NCI-H2107 treated with DMSO at 0.1 percent for 48 hours (cell line): ENCODE data around the gene GMPS.
"Not testable (repeated sequence)": the region's sequence is repeated elsewhere in the genome, so short reads cannot be mapped to it uniquely, and the experiment has no call there.

Experiments used
- DNase-seq: peaks from one replicate; lab custom pipeline; 2025; ENCODE audit not compliant: unreplicated experiment; lab: John Stamatoyannopoulos, UW

GMPS gene

DNA sequence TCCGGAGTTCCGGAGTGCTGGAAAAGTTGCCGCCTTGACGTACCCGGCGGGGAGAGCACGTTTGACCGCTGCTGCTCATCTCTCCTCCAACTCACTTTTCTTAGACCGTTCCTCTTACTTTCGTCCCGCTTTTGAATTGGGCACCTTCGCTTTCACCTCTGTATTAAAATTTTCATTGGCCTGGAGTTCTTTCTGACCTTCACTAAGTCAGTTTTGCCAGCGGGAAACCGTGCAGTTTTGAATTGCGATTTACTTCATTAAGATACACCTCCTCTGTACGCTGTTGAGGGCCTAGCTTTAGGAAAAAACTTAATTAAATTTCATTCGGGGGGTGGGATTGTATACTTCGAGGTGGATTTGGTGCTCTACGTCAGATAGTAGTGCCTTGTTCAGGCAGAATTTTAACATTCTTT lies 1.3 kb downstream of the GMPS start:
- no peak for DNase-seq

DNA sequence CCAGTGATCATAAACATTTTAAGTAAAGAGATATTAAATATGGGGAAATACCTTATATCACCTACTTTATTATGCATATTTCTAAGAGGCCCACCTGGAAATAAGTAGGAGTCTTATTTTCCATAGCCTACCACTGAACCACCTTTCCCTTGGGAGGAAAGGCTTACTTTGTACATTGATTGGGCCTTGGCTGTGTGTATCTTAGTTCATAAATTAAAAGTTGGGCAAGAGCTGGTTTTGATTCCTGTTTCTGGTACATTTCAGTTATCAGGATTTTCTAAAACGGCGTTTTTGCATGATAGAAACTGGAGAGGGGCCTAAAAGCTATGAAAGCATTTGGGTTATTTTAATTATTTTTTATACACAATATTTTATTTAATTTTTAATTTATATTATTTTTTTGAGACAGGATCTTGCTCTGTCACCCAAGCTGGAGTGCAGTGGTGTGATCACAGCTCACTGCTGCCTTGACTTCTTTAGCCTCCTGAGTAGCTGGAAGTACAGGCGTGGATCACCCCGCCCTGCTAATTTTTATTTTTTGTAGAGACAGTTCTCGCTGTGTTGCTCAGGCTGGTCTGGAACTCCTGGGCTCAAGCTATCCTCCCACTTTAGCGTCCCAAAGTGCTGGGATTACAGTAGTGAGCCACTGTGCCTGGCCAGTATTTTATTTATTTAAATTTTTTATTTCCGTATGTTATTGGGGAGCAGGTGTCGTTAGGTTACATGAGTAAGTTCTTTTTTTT lies 2.6 kb downstream of the GMPS start:
- no peak for DNase-seq

DNA sequence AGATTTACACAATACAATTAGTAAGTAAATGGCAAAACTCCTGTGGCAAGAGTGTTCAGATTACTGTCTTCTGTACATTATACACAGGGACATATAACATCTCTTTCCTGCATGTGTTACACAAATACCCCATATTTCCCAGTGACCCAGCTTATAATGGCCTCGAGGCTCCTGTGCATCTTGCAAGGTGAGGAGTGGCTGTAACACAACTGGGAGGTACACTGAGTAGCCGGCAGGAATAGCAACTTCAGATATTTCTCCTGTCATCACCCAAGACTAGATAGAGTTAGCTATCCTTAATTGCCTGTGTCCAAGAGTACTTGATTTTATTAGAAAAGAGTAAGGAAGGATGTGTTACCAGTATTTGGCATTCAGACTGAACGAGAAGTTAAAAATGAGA lies 5.6 kb downstream of the GMPS start:
- DNase-seq = no peak

DNA sequence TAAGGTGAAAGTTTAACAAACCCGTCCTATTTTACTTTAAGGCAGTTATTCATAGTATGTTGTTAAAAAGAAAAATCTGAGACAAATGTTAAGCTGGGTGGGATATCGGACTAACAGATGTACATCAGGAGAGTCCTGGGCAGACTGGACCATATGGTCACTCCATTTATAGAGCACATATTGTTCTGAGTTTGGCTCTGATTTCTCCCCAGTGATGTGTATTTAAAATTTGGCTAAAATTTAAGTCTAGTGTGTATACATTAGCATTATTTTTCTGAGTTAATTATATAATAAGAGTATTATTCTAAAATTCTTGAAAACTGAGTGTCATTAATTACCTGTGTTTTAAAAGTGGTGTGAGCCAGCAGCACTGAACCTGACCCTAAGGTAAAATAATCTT lies 6.1 kb downstream of the GMPS start:
- no peak for DNase-seq

DNA sequence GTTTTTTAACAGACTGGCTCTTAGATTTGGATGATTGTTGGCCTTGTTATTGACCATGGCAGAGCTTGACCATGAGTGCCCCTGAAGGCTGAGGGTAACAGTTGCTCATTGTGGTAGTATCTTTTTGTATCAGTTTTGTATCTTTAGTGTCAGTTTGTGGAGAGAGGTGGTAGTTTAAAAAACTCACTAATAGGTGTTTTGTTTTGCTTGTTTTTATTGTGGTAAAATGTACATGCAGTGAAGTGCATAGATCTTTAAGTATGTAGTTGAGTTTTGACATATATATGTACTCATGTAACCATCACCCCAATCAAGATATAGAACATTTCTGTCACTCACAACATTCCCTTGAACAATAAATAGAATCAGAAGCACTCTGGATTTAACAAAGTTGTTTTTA lies 9.8 kb downstream of the GMPS start:
- DNase-seq = no peak

DNA sequence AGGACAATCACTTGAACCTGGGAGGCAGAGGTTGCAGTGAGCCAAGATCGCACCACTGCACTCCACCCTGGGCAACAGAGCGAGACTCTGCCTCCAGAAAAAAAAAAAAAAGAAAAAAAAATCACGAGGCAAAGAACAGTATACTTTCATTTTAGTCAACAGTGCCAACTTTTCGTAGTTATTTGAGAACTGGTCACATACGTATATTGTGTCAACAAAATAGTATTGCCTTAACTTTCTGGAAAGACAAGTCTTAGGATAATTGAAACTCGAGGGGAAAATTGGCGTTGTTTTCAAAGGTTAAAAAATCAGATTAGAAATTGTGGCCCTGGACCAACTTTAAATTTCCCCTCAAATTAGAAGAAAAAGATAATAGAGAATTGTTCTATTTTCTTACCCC lies 13.8 kb downstream of the GMPS start:
- no peak for DNase-seq

DNA sequence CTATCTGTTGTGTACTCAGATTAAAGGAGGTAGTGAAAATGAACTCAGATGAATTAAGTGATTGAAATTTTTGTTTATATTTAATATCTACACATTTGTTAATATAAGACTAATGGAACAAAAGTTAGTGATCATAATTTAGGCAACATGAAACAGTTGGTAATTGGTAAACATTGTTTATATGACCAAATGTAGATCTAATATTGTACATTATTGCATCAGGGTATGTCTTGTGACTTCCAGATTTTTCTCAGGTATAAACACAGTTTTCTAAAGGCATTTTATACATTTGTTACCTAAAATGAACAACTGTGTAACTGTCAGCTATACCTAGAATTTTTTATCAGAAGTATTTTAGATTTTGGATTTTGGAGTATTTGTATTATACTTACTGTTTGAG lies 14.8 kb downstream of the GMPS start:
- DNase-seq = no peak

DNA sequence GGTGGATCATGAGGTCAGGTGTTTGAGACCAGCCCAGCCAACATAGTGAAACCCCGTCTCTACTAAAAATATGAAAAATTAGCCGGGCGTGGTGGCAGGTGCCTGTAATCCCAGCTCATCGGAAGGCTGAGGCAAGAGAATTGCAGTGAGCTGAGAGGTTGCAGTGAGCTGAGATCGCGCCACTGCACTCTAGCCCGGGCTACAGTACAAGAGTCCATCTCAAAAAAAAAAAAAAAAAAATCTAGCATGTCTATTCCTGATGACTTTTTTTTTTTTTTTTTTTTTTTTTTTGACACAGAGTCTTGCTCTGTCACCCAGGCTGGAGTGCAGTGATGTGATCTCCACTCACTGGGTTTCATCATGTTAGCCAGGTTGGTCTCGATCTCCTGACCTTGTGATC lies 15.9 kb downstream of the GMPS start:
- not testable (repeated sequence) for DNase-seq

DNA sequence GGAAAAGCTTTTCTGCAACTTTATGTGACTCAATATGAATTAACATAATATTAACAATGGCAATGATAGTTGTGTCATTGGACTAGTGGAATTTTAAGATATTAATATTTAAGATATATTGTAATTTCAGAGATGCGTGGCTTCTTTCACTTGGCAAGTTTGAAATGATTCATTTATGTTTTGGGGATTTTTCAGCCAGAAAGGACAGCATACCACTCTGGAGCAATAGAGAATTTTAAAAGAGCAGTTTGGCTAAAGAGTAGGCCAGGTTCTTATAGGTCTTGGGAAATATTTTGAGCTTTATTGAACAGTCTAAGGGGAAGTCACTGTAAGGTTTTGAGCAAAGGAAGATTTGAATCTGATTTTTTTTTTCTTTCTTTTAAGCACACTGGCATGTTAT lies 16.5 kb downstream of the GMPS start:
- no peak for DNase-seq

DNA sequence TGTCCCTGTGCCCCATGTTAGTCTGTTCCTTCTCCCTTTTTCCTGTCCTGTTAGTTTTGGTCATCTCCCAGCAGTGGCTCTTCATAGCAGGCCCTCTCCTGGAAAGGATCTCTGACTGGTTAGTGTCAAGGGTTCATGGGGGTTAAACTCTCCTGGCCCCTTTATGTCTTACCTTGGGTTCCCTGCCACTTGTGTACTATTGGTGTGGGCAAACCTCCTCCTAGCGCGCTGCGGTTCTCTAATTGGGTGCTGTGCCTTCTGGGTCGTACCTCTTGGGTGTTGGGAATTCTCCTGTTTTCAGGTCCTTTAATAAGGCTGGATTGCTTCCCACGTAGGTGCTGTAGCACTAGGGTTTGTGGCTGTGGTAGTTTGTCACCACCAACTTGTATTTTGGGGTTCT lies 18.8 kb downstream of the GMPS start:
- no peak for DNase-seq

DNA sequence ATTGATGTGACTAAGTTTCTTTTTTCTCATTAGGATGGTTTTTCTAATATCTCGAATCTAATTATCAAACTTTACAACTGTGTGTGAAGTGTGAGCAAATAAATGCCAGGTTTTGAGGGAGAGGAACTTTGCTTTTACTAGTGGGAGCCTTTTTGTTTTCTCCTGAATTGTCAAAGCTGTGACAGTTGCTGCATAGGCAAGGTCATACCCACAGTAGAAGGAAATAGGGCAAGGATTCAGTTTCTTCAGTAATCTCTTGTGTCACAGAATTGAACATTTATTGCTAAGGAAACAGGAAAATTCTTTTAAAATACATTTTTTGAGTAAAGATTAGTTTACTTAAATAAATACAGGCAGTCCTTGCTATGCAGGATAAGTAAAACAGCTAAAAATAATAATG lies 19.5 kb downstream of the GMPS start:
- no peak for DNase-seq

DNA sequence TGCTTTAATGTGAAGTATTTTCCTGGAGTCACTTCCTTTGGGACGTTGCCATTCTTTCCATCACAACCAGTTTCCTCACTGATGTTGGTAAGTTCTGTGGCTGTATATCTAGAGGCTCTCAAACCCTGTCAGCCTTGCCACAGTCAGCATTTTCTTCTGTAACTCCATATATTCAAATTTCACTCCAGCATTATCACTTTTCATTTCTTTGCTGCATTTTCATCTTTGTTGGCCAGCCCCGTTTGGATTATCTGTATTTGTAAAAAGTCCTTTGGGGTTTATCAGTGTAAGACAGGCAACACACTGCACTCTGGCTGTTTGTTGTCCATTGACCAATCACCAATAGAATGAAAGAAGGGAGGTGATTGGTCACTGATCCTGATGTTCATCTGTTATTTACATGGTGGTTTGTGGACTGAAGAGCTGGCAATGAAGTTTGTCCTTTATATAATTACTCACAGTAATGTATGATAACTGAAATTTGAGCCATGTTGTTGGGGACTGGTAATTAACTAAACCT lies 20.3 kb downstream of the GMPS start:
- no peak for DNase-seq

DNA sequence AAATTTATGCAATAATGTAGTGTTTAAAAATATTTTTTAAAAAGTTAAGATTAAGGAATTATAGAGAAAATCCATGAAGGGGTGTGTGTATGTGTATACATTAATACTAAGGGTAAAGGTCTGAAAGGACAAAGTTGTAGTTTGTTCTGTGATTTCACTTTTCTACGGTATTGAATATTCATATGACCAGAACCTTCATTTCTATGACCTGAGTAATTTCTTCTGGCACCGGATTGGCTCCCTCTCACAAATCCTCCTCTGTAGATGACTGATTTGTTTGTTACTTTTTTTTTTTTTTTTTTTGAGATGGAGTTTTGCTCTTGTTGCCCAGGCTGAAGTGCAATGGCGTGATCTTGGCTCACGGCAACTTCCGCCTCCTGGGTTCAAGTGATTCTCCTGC lies 20.9 kb downstream of the GMPS start:
- no peak for DNase-seq

DNA sequence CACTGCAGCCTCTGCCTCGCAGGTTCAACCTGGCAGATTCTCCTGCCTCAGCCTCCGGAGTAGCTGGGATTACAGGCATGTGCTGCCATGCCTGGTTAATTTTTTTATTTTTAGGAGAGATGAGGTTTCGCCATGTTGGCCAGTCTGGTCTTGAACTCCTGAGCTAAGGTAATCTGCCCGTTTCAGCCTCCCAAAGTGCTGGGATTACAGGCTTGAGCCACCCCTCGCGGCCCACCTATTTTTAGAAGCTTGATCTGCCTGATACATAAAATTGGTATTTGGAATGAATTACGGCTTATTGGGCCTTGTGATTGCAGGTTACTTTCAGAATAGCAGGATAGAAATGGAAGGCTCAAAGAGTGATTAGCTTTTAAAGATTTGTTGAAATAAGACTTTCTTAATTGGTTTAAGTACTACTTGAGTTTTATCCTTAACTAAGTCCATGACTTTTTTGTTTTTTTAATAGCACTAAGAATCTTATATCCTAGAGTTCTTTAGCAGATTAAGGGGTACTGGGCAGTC lies 25.0 kb downstream of the GMPS start:
- no peak for DNase-seq

DNA sequence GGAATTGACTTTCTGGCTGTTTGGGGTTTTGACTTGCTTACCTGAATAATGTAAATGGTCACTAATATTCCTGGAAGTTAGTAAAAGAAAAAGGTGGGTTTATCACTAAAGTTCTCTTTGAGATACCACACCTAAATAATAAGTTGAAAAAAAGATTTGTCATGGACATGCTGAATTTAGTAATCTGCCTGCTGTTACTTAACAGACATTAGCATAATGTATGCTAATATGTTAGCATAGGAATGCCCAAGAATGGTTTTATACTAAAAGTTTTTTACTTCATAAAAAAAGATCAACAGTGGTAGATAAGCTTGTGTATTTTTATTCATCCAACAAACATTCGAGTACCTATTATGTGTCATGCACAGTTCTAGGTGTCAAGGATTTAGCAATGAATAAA lies 36.5 kb downstream of the GMPS start:
- no peak for DNase-seq

DNA sequence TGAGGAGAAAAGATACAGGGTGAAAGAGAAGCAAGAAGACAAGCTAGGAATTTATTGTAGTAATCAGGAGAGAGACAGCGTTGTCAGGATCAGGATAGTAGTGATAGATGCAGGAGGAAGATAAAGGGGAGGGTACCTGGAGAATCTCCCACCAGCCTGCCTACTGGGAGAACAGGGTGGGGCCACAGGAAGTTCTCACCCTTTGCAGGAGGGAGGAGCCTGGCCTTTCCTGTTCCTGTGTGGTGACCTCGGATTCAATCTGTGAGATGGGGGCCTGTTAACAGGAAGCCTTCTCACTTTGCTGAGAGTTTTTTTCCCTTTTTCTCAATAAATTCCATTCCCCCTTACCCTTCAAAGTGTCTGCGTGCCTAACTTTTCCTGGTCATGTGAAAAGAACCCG lies 37.6 kb downstream of the GMPS start:
- no peak for DNase-seq

DNA sequence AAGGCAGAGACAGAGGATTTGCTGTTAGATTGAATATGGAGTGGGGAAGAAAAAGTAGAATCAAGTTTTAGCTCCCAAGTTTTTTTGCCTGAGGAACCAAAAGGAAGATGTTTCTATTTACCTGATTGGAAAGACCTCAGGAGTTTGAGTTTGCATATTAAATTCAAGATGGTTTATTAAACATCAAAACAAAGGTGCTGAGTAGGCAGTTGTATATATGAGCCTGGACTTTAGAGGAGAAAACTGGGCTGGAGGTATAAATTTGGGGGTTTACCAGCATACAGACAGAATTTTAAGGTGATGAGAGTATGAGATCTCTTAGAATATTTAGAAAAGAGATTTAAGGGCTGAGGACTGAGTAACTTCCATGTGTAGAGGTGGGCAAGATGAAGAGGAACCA lies 38.2 kb downstream of the GMPS start:
- no peak for DNase-seq

DNA sequence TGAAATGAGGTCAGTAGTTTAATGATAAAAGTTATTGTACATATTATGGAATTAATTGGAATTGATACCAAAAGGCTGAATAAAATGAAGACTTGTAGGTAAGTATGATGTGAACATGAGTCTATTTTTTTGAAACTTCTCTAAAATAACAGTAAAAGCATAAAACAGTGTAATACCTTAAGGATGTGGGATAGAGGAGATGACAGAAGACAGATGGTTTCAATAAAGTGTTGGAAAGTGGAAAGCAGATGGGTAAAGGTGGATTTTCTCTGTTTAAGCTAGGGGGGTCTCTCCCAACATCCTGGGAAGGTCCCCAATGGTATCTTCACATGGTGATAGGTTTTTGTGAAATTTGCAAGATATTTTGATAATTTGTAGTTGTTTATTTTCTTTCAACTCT lies 41.6 kb downstream of the GMPS start:
- DNase-seq = no peak

DNA sequence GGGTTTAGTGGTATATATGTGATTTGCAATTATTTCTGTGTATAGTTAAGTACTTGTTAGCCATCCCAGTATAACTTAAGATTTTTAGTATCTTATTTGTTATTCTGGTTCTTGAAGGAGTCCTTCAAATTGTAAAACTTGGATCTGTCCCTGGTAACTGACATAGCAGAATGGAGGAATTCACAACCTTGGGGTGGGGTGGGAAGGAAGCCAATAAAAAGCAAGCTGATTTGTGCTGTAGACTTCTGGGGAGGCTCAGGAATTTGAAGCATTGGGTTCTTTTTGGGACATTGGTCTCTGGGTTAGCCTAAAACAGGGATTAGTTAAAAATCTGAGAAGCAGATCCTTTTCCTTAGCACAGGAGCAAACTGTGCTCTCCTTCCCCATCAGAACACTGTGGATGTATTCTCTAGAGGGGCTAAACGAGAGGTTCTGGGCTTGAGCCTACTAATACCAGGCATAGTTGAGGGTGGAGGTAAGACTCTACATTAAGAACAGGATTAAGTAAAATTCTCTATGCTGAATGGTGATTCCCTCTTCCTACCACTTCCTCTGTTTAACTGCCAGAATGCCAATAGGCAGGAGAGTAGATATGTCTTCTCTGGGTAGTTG lies 42.2 kb downstream of the GMPS start:
- no peak for DNase-seq

DNA sequence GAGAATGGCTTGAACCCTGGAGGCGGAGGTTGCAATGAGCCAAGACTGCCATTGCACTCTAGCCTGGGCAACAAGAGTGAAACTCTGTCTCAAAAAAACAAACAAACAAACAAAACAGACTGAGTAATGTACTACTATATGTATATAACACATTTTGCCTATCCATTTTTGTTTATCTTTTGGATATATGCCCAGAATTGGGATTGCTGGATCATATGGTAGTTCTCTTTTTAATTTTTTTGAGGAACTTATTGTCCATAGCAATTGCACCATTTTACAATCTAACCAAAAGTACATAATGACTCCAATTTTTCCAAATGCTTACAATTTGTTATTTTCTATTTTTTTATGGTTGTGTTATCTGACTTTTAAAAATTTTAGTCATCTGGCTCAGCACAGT lies 47.3 kb downstream of the GMPS start:
- no peak for DNase-seq

DNA sequence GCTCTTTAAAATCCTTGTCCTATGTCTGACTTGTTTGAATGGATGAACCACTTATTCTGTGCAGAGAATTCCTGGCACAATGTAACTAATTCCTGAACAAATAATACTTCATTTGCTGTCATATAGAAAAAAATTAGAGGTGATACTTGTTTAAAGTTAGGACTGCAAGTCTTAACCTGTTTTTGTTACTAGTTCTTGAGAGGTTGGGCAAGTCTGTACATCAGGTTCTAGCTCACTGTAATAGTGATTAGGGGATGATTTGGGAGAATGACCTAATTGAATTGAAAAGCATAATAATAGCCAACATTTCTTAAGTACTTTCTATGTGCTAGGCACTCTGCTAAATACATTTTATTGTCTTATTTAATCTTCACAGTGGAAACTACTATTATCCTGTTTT lies 49.3 kb downstream of the GMPS start:
- DNase-seq = no peak

DNA sequence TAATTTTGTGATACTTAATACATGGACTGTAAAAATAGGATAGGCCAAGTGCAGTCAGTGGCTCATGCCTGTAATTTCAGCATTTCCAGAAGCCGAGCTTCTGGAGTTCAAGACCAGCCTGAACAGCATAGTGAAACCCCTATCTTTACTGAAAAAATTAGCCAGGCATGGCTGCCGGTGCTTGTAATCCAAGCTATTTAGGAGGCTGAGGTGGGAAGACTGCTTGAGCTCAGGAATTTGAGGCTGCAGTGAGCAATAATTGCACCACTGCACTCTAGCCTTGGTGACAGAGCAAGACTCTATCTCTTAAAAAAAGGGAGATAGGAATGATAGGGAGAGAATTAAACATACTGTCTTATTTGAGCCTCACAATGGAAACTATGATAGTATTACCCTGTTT lies 51.0 kb downstream of the GMPS start:
- no peak for DNase-seq

DNA sequence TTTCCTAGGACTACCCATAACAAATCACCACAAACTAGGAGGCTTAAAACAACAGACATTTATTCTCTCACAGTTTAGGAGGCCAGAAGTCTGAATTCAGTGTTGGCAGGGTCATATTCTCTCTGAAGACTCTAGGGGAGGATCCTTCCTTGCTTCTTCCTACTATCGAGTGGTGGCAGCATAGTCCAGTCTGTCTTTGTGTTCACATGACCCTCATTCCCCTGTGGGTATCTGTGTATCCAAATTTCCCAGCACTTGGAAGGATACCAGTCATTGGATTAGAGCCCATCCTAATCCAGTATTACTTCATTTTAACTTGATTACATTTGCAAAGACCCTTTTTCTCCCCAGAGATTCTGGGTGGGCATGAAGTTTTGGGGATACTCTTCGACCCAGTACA lies 63.8 kb downstream of the GMPS start:
- DNase-seq = no peak
